NCI-H69 (cell line): ENCODE measurements around the gene GNAQ.
"Not testable (repeated sequence)": the region's sequence is repeated elsewhere in the genome, so short reads cannot be mapped to it uniquely, and the experiment has no call there.

Experiments
- DNase-seq: peaks from one replicate; lab custom pipeline; 2025; lab: John Stamatoyannopoulos, UW

The GNAQ gene

DNA sequence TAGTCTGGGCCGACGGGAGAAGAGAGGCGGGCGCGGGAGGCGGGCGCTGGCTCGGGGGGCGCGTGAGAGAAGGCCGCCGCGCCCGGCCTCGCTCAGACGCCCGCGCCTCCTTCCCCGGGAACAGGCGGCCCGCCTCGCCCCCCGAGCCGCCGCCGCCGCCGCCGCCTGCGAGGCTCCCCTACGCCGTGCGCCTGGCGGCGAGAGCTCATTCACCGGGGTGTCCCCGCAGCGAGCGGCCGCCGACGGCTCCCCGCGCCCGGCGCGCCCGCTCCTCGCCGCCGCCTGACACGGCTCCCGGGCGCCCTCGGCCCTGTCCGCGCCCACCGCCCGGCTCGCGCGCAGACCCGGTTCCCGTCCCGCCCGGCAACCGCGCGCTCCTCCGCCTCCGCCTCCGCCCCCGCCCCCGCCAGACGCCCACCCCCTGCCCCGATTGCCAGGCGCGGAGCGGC is at the start of gene GNAQ:
GNAQ (minus strand) TSS at position 368 of the 449 bp plus-strand sequence. CDS start 576 bp downstream, outside the sequence.
- peak; percentile 86 for DNase-seq

DNA sequence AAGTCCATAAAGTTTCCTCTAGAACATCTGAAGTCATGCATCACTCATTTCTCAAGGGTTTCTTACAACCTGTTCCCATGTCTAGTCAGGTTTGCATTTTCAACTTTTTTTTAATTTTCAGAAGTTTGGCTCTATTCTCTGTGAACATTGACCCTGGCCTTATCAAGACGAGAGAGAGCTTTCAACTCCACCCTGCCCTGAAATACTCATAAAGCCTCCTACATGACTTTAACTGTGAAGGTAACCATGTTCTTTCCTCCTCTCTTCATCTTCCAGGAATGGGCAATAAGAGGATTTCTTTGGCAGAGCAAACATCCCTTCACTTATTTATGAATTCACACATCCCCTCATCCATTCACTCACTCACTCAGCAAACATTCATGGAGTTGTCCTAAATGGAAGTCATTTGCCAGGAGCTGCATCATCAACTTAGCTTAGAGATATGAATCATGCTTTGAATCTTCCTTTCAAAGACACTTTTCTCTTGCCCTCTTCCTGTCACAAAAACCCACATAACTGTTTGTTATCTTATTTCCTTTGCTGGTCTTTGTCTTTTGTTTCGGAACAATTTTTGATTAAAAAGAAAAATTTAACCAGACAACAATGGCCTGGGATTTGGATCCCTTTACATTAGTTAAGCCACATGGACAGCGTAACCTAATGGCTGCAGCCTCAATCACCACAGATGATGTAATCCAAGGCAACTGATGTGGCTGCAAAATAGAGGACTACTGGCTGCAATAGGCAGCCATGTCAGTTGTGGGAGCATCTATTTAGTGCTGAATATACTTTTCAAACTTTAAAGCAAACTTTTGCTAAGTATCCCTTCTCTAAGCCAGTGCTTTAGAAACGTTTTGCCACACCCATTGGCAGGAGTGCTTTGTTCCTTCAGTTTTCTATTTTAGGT is 43.0 kb upstream of the GNAQ start:
- DNase-seq = no peak

DNA sequence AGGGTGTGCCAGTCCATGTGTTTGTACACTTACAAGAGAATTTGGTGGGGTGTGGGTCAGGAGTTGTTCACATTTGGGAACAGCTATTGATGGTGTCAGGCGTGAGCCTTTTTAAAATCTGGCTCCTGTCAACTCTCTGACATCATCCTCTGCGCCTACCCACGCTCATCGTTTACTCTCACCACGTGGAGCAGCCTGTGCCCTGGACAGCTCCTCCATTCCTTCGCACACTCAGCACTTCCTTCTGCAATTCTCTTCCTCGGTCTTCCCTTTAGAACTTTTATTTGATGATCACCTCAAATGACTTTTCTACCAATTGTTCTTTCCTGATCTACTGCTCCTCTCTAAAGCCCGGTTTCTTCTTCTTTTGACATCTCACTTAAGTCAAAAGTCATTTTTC is 42.1 kb upstream of the GNAQ start:
- DNase-seq = no peak

DNA sequence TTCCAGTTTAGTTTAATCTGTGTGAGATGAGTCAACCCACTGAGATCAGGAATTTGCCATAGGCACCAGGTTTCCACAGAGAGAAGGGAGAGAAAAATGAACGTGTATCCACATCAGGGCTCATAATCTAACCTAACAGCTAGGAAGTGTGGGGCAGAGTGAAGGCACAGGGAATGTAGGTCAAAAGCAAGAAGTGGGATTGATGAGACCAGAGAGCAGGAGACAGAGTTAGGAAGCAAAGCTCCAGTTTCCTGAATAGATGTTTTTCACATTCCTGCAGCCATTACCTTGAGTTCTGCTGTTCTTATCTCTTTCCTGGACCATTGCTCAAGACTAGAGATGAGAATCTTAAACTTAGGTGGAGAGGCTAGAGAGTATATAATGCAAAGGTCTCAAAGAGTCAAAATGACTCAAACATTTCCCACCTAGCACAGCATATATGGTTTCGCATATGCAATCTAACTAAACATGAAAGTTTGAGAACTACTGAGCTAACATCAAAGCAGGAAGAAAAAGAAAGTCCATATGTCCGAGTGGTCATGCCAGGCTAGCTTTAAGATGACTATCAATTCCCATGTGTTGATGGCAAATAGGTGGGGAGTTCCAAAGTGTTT is 41.1 kb upstream of the GNAQ start:
- DNase-seq = no peak

GRCh38 chr9:78070521-78070920 is 38.9 kb upstream of the GNAQ start:
- DNase-seq = peak; percentile 22

- DNase-seq = no peak
Measured at GRCh38 chr9:78064075-78064474, 32.5 kb upstream of the GNAQ start.

- no peak for DNase-seq
Measured at GRCh38 chr9:78062710-78063109, 31.1 kb upstream of the GNAQ start.

DNA sequence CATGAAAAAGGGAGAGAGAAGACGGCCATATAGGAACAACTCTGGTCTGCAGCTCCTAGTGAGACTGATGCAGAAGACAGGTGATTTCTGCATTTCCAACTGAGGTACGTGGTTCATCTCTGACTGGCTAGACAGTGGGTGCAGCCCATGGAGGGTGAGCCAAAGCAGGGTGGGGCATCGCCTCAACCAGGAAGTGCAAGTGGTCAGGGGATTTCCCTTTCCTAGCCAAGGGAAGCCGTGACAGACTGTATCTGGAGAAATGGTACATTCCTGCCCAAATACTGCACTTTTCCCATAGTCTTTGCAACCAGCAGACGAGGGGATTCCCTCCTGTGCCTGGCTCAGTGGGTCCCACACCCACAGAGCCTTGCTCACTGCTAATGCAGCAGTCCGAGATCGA is 22.6 kb upstream of the GNAQ start:
- DNase-seq = not testable (repeated sequence)

- DNase-seq = no peak
Measured at GRCh38 chr9:78053627-78054026, 22.0 kb upstream of the GNAQ start.

- no peak for DNase-seq
Measured at GRCh38 chr9:78050421-78050820, 18.8 kb upstream of the GNAQ start.

DNA sequence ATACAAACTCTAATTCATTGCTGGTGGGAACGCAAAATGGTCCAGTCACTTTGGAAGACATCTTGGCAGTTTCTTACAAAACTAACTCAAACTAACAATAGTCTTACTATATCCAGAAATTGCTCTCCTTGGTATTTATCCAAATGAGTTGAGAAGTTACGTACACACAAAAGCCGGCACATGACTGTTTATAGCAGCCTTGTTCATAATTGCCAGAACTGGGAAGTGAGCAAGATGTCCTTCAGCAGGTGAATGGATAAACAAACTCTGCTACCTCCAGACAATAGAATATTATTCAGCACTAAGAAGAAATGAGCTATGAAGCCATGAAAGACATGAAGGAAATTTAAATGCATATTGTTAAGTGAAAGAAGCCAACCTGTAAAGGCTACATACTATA is 17.9 kb upstream of the GNAQ start:
- no peak for DNase-seq

DNA sequence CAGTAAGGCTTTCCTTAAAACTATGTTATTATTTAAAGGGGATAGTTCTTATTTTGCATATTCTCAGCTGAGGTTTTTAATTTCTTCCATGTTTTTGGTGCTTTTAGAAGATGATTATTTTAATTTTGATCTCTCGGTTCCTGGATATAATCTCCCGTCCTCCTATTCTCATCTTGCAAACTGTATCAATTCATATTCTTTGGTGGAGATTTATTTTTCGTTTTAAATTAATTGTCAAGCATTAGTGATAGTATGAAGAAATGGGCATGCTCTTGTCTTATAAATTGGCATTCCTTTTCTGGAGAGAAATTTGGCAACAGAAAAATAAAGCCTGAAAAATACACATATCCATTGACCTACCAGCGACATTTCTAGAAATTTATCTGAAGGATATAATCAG is 15.5 kb upstream of the GNAQ start:
- DNase-seq = no peak

DNA sequence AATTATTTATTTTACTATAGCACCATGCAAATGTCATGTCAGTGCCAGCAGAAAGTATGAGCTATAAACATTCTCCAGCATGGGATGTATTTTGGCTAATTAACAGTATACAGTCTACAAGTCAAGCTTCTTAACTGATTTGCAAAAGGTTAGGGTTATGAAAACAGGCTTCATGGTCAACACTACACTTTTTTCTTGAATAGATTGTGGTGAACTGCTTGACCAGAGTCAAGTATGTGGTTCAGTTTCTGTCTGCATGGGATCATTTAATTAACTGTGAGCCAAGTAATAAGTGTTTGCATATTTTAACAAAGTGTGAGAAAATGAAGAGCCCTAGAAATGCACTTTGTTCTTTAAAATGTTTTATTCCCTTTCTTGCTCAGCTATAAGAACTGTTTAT is 14.5 kb upstream of the GNAQ start:
- no peak for DNase-seq

DNA sequence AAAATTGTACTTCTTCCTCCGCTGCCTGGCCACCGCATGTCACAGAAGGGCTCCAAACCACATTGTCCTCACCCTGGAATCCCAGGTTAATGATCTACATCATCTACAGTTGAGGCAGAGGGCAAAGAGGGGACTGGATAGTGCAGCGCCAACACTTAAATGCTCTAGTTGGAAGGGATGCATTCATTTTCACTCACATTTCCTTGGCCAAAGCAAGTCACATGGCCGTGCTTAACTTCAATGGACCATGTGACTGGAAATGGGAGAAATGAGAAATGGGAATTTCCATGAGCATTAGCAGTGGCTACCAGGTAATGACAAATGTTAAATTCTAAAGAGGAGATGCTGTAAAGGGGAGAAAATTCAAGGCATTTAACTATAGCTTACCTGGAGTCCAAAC is 13.3 kb upstream of the GNAQ start:
- no peak for DNase-seq

DNA sequence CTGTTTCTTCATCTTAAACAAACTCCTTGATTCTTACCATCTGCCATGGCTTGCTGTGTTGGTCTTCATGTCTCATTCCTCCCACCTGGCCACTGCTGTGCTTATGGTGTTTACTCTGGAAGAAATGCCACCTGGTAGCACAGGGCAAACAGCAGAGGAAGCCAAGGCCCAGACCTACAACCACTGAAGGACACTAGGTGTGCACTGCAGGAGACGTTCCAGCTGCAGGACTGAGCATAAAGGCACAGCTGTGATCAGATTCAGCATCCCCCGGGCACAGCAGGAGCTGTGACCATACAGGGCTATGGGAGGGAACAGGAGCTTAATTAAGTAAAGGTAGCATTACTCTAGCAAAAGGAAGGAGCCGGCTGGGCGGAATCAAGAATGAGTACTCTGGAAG is 12.6 kb upstream of the GNAQ start:
- DNase-seq = peak; percentile 99

DNA sequence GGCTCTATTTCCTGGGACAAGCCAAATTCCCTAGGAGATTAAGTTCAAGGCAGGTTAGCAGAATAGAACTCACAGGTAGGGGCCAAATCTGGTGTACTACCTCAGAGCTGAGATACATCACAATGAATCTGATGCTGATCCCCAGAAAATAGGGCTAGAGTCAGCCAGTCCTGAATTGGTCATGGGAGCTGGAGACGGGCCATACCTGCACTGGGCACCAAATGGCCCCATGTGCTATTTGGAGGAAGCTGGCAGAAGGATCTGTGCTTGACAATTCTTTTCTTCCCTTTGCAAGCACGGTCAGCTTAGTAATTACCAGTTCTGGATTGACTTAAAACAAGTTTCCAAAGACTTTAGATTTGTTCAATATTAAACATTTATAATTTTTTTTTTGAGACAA is 10.4 kb upstream of the GNAQ start:
- DNase-seq = no peak

DNA sequence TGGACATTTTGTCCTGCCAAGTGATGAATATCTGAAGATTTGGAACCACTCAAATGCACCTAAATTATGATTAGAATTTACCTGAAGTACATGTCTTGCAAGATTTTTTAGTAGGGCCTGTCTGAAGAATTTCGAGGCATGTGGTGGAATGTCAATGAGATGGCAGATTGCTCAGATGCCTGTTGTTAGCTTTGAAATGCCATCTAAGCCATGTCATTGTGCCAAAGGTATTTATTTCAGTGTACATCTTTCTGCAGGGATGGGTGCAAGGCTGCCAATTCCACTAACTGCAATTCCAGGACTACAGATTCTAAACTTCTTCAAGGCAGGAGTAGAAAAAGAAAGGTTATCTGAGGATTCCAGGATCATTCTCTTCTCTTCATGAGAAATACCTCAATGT is 9.1 kb upstream of the GNAQ start:
- no peak for DNase-seq

GRCh38 chr9:78038620-78039300 is 7.1 kb upstream of the GNAQ start:
- peak; percentile 68 for DNase-seq

DNA sequence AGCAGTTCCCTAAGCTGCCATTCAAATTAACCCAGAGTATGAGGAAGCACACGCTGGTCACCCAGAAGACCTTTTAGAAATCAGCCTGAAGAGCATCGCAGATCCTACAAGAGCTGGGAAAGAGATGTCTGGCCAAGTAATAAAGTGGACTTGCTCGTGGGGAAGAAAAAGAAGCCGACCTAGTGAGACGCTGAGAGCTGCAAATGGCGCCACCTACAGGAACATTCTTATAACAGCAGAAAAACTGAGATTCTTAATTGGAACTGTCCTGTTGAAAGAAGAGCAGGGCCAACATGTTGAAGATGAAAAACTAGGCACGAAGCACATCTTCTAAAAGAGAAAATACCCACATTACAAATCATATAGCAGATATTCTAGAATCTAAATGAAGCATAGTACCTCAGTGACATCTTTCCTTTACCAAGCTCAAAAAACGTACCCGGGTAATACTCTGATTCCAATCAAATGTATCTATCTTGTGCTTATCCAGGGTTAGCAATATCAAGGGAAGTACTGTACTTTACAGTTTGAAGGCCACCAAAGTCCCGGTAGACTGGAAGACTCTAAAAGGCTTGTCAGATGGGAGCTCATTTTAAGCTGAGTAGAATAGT is 3.9 kb upstream of the GNAQ start:
- DNase-seq = peak; percentile 90

DNA sequence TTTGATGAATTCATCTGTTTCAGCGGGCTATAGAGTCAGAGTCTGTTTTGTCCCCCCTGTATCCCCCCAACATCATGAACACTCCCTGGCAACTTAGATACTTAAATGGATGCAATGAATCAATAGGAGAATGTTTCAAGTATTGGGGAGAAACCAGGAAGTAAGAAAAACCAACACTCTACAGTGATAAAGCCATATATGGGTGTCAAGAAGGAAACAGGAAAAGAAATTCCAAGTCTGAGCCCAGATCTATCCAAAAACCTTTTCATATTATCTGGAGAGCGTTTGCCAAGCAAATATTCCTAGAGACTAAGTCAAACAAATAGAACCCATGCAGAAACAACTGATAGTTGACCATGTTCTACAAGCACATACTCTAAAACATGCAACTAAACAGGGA is 2.3 kb upstream of the GNAQ start:
- no peak for DNase-seq

DNA sequence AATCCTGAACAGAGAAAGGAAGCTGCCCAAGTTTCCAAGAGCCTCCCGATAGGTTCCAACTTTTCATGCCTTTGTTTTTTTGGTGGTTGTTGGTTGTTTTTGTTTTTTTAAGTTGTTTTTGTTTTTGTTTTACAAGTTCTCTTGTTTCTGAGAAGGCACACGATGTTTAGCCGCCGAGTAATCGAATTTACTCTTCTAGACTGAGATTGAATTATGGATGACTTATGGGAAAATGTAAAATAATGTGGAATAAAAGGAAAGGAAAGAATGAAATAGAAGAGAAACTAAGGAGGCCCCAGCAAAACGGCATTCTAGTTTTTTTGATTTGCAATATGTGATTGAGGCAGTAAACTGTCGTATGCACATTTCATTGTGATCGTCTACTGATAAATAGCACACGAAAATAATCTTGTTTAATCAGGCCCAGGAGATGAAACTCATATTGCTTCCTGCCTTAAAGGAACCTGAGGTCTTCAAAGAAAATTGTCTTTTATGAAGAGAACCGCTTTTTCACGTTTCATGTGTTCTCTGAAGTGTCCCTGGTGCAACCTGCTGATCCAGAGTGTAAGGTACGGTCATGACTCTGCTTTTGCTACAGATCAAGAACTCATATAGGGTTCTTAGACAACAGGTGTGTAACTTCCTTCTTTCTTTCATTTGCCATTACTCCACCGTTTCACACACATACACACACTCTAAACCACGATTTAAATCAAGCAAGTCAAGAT is 1.3 kb upstream of the GNAQ start:
- peak; percentile 28 for DNase-seq
